HG03139 (cell line): Measurements from ENCODE around the gene MAP3K7.
"Not testable (repeated sequence)": the region's sequence is repeated elsewhere in the genome, so short reads cannot be mapped to it uniquely, and the experiment has no call there.

Source experiments
- ATAC-seq: cut with Tn5 transposase; IDR thresholded peaks from one replicate; pipeline ENCODE4 v1.9.1; 2021; ENCODE audit not compliant: unreplicated experiment

The MAP3K7 gene

DNA sequence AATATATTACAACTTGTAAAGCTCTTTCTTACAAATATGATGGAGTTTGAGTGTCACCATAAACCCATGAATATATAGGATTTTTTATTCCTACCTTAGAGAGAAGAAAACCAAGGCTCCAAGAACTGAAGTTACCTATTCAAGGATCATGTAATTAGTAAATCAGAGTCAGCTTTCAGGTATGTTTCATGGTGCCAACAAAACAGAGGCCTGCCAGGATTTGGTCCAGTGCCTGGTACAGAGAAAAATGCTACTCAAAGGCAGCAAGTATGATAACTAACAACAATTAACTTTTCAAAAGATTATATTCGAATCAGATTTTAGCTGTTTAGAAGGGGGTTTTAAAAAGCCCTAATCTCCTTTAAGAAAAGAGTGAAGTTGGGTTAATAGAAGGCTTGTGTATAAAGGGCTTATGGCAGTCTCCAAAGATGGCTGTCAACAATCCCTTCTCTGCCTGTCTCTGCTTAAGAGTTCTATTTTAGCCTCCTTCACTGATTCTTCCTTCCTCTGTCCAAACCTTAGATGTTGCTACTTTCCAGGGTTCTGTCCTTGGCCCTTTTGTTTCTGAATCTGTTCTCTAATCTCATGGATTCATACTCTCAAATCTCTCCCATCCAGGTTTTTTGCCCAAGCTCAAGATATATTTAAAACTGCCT is 7.8 kb downstream of the MAP3K7 start:
- no peak for ATAC-seq

DNA sequence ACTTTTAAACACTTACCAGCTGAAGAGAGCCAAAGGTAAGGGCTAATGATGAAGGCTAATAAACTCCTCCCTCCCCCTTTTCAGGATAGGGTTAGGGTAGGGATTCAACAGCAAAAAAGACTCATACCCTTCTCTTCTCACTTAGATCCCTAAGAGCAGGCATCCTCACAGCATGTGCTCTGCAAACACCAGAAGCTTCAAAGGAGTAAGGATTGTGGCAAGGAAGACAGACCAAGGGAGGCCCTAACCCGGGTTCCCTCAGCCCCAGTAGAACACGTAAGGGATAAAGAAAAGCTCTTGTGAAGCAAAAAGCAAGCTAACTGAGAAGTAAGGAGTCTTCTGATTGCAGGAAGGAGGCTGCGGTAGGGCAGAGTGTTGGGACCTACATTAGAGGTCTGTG is 11.6 kb downstream of the MAP3K7 start:
- no peak for ATAC-seq

DNA sequence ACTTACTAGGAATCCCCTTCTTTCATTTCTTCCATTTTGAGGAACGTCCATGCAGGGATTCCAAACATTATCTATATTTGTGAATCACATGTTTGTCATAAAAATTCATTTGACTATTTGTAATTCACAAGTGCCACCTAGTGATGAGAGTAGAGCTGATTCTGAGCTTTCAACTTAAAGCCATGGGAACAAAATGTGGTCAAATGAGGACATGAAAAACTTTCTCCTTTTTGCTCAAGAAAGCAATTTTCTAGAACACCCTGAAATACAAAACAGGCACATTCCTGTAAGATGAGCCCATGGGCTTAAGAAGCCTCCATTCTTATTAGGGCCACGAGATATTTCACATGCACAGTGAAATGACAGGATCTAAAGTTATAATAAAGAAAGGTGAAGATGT is 12.3 kb downstream of the MAP3K7 start:
- no peak for ATAC-seq

DNA sequence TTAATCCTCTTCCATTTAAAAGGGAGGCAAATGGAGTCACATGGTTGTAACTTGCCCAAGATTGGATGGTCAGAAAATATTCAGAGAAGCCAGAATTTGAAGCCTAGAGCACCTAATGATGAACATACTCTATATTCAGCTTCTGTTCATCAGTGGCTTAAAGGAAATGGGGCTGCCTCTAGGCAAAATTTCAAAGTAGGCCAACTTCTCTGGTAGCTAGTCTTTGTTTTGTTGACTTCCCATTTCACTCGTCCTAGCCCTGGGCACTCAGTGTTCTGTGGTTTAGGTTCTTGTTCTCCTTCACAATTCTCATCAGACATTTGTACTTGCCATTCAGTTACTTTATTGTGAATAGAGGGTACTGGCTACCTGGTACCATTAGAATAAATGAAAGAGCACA is 13.2 kb downstream of the MAP3K7 start:
- no peak for ATAC-seq

DNA sequence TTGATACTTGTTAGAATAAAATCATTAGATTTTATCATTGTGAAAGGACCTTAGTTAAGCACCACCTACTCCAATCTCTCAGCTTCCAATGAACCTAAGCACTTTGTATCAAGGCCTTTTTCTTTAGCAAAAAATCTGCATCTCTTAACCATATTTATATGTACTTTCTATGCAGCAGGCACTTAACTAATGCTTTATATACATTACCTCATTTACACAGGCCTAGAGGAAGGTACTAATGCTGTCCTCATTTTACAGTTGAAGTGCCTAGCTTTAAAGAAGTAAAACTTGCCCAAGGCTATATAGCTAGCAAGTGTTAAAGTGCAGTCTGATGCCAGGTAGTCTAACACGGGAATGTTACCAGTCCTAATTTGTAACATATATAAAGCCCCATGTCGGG is 14.0 kb downstream of the MAP3K7 start:
- no peak for ATAC-seq

DNA sequence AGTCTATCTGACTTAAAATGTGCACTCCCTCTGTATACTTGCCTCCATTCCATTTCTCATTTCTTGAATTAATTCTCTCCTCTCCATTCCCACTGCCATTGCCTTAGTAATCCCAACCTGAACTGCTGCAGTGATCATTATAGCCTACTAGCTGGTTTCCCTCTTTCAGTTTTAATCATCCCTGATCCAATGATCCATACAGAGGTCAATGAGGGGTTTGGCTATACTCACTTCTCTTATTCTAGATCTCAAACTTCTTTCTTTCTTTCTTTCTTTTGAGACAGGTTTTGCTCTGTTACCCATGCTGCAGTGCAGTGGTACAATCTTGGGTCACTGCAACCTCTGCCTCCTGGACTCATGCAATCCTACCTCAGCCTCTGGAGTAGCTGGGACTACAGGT is 17.6 kb downstream of the MAP3K7 start:
- ATAC-seq = no peak

- ATAC-seq = not testable (repeated sequence)
These were observed 19.2 kb downstream of the MAP3K7 start for GRCh38 chr6:90567682-90568081.

- ATAC-seq = not testable (repeated sequence)
These were observed 24.5 kb downstream of the MAP3K7 start for GRCh38 chr6:90562341-90562740.

DNA sequence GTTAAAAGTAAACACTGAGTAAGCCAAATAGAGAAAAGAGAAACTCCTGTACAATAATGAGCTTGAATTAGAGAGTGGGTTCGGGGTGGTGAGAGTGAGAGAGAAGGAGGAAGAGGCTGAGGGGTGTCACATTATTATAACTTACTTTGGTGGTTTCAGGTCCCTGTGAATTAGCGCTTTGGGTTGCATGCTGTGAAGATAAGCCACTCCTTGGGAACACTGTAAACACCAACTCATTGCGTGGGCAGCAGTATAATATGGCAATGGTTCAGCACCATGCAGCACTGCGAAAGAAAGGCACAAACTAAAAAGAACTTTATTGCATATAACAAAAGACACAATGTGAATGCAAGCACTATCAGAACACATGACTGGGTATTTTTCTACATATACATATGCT is 26.9 kb downstream of the MAP3K7 start:
- ATAC-seq = no peak

DNA sequence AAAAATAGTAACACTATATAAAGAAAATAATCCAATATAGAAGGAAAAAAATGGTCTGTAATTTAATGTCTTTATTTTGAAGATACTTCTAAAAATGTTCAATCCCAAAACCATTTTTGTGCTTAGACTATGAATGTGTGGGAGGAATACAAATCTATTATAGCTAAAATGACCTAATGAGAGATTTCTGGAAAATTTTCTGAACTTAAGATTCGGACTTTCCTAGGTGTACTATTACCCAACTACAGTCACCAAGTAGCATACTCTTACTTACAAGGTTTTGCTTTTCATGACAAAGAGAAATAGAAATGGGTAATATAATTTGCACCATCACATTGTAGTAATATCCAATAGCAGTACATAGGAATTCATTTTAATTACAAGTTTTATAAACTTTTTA is 29.9 kb downstream of the MAP3K7 start:
- ATAC-seq = no peak

DNA sequence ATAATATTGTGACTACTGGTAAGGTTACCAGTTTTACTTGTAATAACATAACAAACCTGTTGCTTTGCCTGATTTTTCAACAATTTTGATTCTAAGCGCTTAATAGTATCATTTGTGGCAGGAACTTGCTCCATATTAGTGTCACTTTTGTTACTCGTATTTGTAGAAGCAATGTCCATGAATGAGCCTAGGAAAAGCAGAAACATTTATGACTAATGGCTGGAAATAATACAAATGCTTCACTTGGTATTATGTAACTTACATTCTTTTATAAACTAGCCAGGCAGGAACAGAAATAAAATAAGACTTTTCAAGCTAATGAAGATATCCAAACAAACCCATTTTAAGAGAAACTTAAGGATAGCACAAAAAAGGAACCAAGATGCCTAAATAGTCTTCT is 38.9 kb downstream of the MAP3K7 start:
- ATAC-seq = no peak

GRCh38 chr6:90547079-90547478 is 39.8 kb downstream of the MAP3K7 start:
- no peak for ATAC-seq

GRCh38 chr6:90545448-90545847 is 41.4 kb downstream of the MAP3K7 start:
- ATAC-seq = no peak

- ATAC-seq = no peak
These were observed 42.1 kb downstream of the MAP3K7 start for GRCh38 chr6:90544741-90545140.

DNA sequence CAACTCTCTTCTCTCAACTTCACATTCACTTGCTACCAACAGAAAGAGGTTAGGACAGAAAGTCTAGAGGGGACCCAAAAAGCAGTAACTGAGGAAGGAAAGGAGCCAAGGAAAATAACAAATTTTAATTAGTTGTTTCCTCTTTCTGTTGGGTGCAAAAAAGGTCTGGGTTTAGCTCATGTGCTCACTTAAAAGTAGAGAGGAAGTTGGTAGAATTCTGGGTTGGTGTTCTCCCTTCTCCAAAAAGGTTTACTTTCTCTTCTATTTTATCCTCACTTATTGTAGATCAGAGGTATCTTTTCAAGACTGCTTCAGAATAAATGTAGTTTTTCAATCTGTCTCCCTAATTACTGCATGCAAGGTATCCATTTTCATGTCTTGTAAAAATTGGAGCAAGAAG is 42.8 kb downstream of the MAP3K7 start:
- ATAC-seq = no peak

GRCh38 chr6:90541221-90541620 is 45.7 kb downstream of the MAP3K7 start:
- ATAC-seq = no peak

- ATAC-seq = no peak
These were observed 48.4 kb downstream of the MAP3K7 start for GRCh38 chr6:90538278-90539046.

GRCh38 chr6:90537723-90538258 is 49.1 kb downstream of the MAP3K7 start:
- ATAC-seq = peak; percentile 57

DNA sequence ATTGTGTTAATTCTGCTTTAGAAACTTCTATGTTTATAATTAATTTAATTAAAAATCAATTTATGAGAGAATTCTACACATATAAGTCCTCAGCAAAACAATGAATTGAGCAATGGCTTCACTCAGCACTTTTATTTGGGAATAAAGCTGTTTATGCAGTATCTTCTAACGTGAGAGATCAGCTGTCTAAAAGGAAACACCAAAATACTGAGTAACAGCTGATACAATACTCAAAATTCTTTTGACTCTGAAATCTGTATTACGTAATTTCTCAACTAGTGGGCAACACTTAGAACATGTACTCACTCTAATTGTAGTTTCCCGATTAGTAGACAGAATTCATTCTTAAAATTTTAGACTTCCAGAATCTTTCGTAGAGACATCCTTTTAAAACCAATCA is 49.8 kb downstream of the MAP3K7 start:
- ATAC-seq = no peak

DNA sequence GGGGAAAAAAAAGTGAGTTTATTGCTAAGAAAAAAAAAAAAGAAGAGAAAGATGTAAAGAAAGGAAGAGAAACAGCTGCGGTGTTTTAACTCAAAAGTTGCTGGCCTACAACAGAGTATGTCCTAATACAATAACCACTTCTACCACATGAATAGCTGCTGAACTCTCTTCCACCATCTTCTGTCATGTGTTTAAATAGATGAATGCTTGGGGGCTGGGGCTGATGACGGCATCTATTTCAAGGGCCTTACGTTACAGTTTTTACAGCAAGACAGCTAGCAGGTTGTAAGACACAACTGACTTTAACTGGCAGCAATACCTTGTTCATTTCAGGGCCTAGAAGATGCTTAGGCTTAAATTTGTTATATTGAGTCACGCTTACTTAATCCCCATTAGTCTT is 50.4 kb downstream of the MAP3K7 start:
- ATAC-seq = no peak

DNA sequence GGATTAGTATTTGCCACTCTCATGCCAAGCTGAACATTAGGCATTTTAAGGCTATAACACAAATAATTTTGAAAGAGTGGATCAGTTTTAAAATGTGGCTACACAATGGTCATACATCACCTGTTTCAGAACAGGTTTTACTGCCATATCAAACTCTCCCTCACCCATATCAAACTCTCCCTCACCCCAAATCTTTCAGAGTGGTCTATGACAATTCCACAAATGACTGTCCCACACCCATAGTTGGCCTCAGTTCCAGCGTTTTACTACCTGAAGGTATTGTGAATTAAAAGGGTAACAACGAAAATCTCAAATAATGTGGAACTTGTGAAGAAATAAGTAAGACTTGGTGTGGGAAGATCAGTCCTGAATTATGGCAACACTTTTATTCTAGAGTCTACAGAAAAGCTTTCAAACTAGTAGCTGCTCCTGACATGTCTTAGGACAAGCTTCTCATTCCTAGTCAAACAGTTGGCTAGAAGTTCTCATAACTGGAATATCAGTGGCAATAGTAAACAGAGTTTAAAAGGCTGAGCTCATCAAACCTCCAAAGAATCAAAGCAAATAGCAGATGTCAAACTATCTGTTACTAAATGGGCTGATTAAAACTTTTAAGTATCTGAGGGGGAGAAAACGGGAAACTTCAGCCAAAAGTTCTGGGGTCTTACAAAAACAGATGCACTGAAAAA is 52.4 kb downstream of the MAP3K7 start:
- no peak for ATAC-seq
